HepG2 (cell line): ENCODE data around the gene MPP3. TPM values are rescaled to one million over a fixed set of nuclear protein-coding genes. Genes with fewer than 3 reads are reported as not detected.

Experiments
- CEBPB ChIP-seq: IDR thresholded peaks from 2 replicates; pipeline ENCODE4 v1.6.1; 2011; ENCODE audit warnings: low read depth, low read length, improper control_type of control experiment, borderline replicate concordance
- HNF1A ChIP-seq, 2 experiments: sonication (generic) in 1 of 2; formaldehyde crosslinking in 1 of 2; IDR thresholded peaks; 2 replicates each; pipeline versions ENCODE4 v1.4.0 to v1.6.1; 2016 to 2020; ENCODE audit warnings: borderline replicate concordance in 1 of 2, low read depth in 1 of 2, mild to moderate bottlenecking in 1 of 2, missing genetic modification reagents in 1 of 2
- HOMEZ ChIP-seq: IDR thresholded peaks from 2 replicates; pipeline ENCODE4 v1.6.1; 2016; ENCODE audit warnings: low read depth
- NFATC3 ChIP-seq: sonication (generic); formaldehyde crosslinking; IDR thresholded peaks from 2 replicates; pipeline ENCODE4 v1.5.1; 2020; ENCODE audit warnings: mild to moderate bottlenecking, missing genetic modification reagents
- SNAPC4 ChIP-seq: sonication (generic); formaldehyde crosslinking; IDR thresholded peaks from 2 replicates; pipeline ENCODE4 v1.4.0; 2020; ENCODE audit warnings: mild to moderate bottlenecking, missing genetic modification reagents
- U2AF2 ChIP-seq: fragments of 200-400 bp; formaldehyde crosslinking; IDR thresholded peaks from 2 replicates; pipeline ENCODE4 v1.6.1; 2017; ENCODE audit warnings: low read depth, mild to moderate bottlenecking, low read length
- UBTF ChIP-seq: sonication (generic); formaldehyde crosslinking; IDR thresholded peaks from 2 replicates; pipeline ENCODE4 v1.4.0; 2020; ENCODE audit warnings: mild to moderate bottlenecking, missing genetic modification reagents
- ZFP90 ChIP-seq: sonication (generic); formaldehyde crosslinking; IDR thresholded peaks from 2 replicates; pipeline ENCODE4 v1.8.0; 2022; ENCODE audit warnings: missing genetic modification reagents, mild to moderate bottlenecking, inconsistent platforms, borderline replicate concordance
- ZMYM4 ChIP-seq: sonication (generic); formaldehyde crosslinking; IDR thresholded peaks from 2 replicates; pipeline ENCODE4 v1.8.1; 2023; ENCODE audit warnings: mild to moderate bottlenecking, missing genetic modification reagents
- ZNF543 ChIP-seq: sonication (generic); formaldehyde crosslinking; IDR thresholded peaks from 2 replicates; pipeline ENCODE4 v1.4.0; 2020; ENCODE audit warnings: mild to moderate bottlenecking, missing genetic modification reagents
- ZNF644 ChIP-seq: IDR thresholded peaks from 2 replicates; pipeline ENCODE4 v1.6.1; 2016; ENCODE audit warnings: low read depth
- ZNF83 ChIP-seq: sonication (generic); formaldehyde crosslinking; IDR thresholded peaks from 2 replicates; pipeline ENCODE4 v1.4.0; 2020; ENCODE audit warnings: missing genetic modification reagents, mild to moderate bottlenecking, borderline replicate concordance
- polyA plus RNA-seq, 8 experiments: library from polyadenylated mRNA; depleted of rRNA in 3 of 8; stranded (reverse) in 7 of 8; unstranded in 1 of 8; fragments of >200 nt; fragmentation: Illumina TruSeq in 4 of 8; extraction: Trizol in 4 of 8; gene quantifications; 2 replicates each; pipeline versions ENCODE4 v1.2.1 to v1.2.3, GENCODE V29; 2011 to 2016; ENCODE audit warnings: low read depth in 4 of 8, missing spikeins in 1 of 8, mixed read lengths in 1 of 8; ENCODE audit not compliant: insufficient read depth in 1 of 8
- total RNA-seq, 5 experiments: library from RNA; depleted of rRNA; stranded (reverse); fragments of >200 nt; fragmentation: Illumina TruSeq; extraction: Trizol; gene quantifications; 2 replicates each; pipeline ENCODE4 v1.2.3, GENCODE V29; 2016; ENCODE audit warnings: low read depth in 1 of 5
- TF ChIP-seq, protein P1 (sequence below): sonication (generic); formaldehyde crosslinking; IDR thresholded peaks from 2 replicates; pipeline ENCODE4 v1.5.1; 2020; ENCODE audit warnings: missing genetic modification reagents, mild to moderate bottlenecking, borderline replicate concordance

Gene MPP3
- total and polyA plus RNA-seq, 2 of the 13 experiments (the other 11 are each of a cell fraction or from before 2014, with no cell fraction given), result 0.91 to 1.8 TPM

- TF ChIP-seq, protein P1, sequence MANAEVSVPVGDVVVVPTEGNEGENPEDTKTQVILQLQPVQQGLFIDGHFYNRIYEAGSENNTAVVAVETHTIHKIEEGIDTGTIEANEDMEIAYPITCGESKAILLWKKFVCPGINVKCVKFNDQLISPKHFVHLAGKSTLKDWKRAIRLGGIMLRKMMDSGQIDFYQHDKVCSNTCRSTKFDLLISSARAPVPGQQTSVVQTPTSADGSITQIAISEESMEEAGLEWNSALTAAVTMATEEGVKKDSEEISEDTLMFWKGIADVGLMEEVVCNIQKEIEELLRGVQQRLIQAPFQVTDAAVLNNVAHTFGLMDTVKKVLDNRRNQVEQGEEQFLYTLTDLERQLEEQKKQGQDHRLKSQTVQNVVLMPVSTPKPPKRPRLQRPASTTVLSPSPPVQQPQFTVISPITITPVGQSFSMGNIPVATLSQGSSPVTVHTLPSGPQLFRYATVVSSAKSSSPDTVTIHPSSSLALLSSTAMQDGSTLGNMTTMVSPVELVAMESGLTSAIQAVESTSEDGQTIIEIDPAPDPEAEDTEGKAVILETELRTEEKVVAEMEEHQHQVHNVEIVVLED (CRISPR knock-in tag), result no peak; the same call in 1 of the 2 replicates
- TF ChIP-seq ZNF543 (CRISPR knock-in tag) (no peak), ZNF644 (CRISPR knock-in tag) (no peak), UBTF (CRISPR knock-in tag) (no peak), U2AF2 (no peak), ZNF83 (CRISPR knock-in tag) (no peak; the same call in 1 of the 2 replicates), ZFP90 (no peak), HOMEZ (CRISPR knock-in tag) (peak; percentile 69; the same call in 1 of the 2 replicates), HNF1A (IDR thresholded peaks at IDR 0.05; ENCODE audit: low read depth) (no peak), HNF1A (CRISPR knock-in tag; IDR thresholded peaks at IDR 0.05; ENCODE audit: borderline replicate concordance) (no peak), NFATC3 (CRISPR knock-in tag) (no peak), ZMYM4 (CRISPR knock-in tag) (peak; percentile 51; the same call in 1 of the 2 replicates), SNAPC4 (CRISPR knock-in tag) (no peak), CEBPB (no peak)
These were observed 72.6 kb downstream of the MPP3 start (continued) for GRCh38 chr17:43760254-43760852.
